Measurements from ENCODE around the gene NEDD4L.
"Not testable (repeated sequence)": the region's sequence is repeated elsewhere in the genome, so short reads cannot be mapped to it uniquely, and the experiment has no call there.

The NEDD4L gene

GRCh38 chr18:58239879-58240278, 195.9 kb downstream of the NEDD4L start:
- DNase-seq (ENCODE audit: low spot score), result no peak

- DNase-seq (ENCODE audit: low spot score), result no peak
Measured at GRCh38 chr18:58241026-58241679, 197.1 kb downstream of the NEDD4L start.

- DNase-seq (ENCODE audit: low spot score), result peak; percentile 83
Measured at GRCh38 chr18:58241877-58242276, 197.9 kb downstream of the NEDD4L start.

GRCh38 chr18:58242435-58242834, 198.4 kb downstream of the NEDD4L start:
- no peak for DNase-seq (ENCODE audit: low spot score)

GRCh38 chr18:58242968-58243367, 198.9 kb downstream of the NEDD4L start:
- no peak for DNase-seq (ENCODE audit: low spot score)

- no peak for DNase-seq (ENCODE audit: low spot score)
Measured at GRCh38 chr18:58243401-58243800, 199.4 kb downstream of the NEDD4L start.

- no peak for DNase-seq (ENCODE audit: low spot score)
Measured at GRCh38 chr18:58247363-58247834, 203.4 kb downstream of the NEDD4L start.

- DNase-seq (ENCODE audit: low spot score), result peak; percentile 68
Measured at GRCh38 chr18:58249712-58250111, 205.7 kb downstream of the NEDD4L start.

- DNase-seq (ENCODE audit: low spot score), result no peak
Measured at GRCh38 chr18:58251416-58251815, 207.4 kb downstream of the NEDD4L start.

GRCh38 chr18:58252166-58252565, 208.1 kb downstream of the NEDD4L start:
- DNase-seq (ENCODE audit: low spot score), result no peak

- no peak for DNase-seq (ENCODE audit: low spot score)
Measured at GRCh38 chr18:58253318-58253717, 209.3 kb downstream of the NEDD4L start.

GRCh38 chr18:58253871-58254270, 209.8 kb downstream of the NEDD4L start:
- no peak for DNase-seq (ENCODE audit: low spot score)

GRCh38 chr18:58254873-58255511, 211.0 kb downstream of the NEDD4L start:
- no peak for DNase-seq (ENCODE audit: low spot score)

- no peak for DNase-seq (ENCODE audit: low spot score)
Measured at GRCh38 chr18:58255701-58256311, 211.8 kb downstream of the NEDD4L start.

GRCh38 chr18:58256316-58257080, 212.5 kb downstream of the NEDD4L start:
- no peak for DNase-seq (ENCODE audit: low spot score)

GRCh38 chr18:58257461-58257860, 213.4 kb downstream of the NEDD4L start:
- DNase-seq (ENCODE audit: low spot score), result peak; percentile 28

- no peak for DNase-seq (ENCODE audit: low spot score)
Measured at GRCh38 chr18:58258692-58259342, 214.8 kb downstream of the NEDD4L start.

GRCh38 chr18:58263055-58263957, 219.3 kb downstream of the NEDD4L start:
- DNase-seq (ENCODE audit: low spot score), result no peak

GRCh38 chr18:58264075-58264474, 220.0 kb downstream of the NEDD4L start:
- no peak for DNase-seq (ENCODE audit: low spot score)

GRCh38 chr18:58264840-58265239, 220.8 kb downstream of the NEDD4L start:
- DNase-seq (ENCODE audit: low spot score), result no peak

GRCh38 chr18:58265489-58265888, 221.5 kb downstream of the NEDD4L start:
- DNase-seq (ENCODE audit: low spot score), result not testable (repeated sequence)
